ENCODE measurements around the gene GP1BA.

The GP1BA gene

DNA sequence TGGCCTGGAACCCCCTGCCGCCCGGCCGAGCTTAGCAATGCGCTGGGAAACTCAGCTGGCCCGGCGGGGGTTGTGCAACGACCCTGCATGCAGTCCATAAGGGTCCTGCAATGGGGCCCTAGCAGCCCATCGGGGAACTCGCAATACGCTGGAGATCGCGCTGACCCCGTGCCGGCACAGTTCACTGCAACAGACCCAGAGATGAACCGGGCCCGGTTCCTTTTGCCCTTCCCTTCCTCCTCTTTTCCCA, 7.4 kb downstream of the GP1BA start:
- H3K9me2 ChIP-seq (replicated peaks; ENCODE audit: control insufficient read depth, low read length) = no peaks in the 10 kb centered on the region
- H3K27ac ChIP-seq (ENCODE audit: low read depth, low read length) = peak overlapping the region; percentile 92
- no peak for TF ChIP-seq EZH2phosphoT487 (IDR thresholded peaks at IDR 0.05; ENCODE audit: borderline replicate concordance, low read length)
- TF ChIP-seq, protein P1, sequence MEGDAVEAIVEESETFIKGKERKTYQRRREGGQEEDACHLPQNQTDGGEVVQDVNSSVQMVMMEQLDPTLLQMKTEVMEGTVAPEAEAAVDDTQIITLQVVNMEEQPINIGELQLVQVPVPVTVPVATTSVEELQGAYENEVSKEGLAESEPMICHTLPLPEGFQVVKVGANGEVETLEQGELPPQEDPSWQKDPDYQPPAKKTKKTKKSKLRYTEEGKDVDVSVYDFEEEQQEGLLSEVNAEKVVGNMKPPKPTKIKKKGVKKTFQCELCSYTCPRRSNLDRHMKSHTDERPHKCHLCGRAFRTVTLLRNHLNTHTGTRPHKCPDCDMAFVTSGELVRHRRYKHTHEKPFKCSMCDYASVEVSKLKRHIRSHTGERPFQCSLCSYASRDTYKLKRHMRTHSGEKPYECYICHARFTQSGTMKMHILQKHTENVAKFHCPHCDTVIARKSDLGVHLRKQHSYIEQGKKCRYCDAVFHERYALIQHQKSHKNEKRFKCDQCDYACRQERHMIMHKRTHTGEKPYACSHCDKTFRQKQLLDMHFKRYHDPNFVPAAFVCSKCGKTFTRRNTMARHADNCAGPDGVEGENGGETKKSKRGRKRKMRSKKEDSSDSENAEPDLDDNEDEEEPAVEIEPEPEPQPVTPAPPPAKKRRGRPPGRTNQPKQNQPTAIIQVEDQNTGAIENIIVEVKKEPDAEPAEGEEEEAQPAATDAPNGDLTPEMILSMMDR (IDR thresholded peaks at IDR 0.05; ENCODE audit: low read depth, low read length, poor library complexity, severe bottlenecking) = no peak
- peak overlapping the region; percentile 94 for H3K4me2 ChIP-seq (ENCODE audit: low read length)
- H3K4me1 ChIP-seq (ENCODE audit: control insufficient read depth, low read length) = peaks cover 51% of the 10 kb centered on the region
- no peaks in the 10 kb centered on the region for H3K9me3 ChIP-seq (ENCODE audit: control insufficient read depth, insufficient read depth, low read length)
- no peaks in the 10 kb centered on the region; the same call in 1 of the 2 replicates for H4K20me1 ChIP-seq (ENCODE audit: control insufficient read depth, insufficient read depth, low read depth, low read length)
- H3K4me3 ChIP-seq (ENCODE audit: low read length) = peak overlapping the region; percentile 90
- H3K27me3 ChIP-seq (ENCODE audit: control insufficient read depth, low read length) = no peaks in the 10 kb centered on the region
- H3F3A ChIP-seq (ENCODE audit: control insufficient read depth, insufficient read depth) = peaks cover 34% of the 10 kb centered on the region
- peaks cover 63% of the 10 kb centered on the region for H3K79me2 ChIP-seq (ENCODE audit: control insufficient read depth, low read length)
- H3K36me3 ChIP-seq (ENCODE audit: control insufficient read depth, low read length) = peaks cover 85% of the 10 kb centered on the region

DNA sequence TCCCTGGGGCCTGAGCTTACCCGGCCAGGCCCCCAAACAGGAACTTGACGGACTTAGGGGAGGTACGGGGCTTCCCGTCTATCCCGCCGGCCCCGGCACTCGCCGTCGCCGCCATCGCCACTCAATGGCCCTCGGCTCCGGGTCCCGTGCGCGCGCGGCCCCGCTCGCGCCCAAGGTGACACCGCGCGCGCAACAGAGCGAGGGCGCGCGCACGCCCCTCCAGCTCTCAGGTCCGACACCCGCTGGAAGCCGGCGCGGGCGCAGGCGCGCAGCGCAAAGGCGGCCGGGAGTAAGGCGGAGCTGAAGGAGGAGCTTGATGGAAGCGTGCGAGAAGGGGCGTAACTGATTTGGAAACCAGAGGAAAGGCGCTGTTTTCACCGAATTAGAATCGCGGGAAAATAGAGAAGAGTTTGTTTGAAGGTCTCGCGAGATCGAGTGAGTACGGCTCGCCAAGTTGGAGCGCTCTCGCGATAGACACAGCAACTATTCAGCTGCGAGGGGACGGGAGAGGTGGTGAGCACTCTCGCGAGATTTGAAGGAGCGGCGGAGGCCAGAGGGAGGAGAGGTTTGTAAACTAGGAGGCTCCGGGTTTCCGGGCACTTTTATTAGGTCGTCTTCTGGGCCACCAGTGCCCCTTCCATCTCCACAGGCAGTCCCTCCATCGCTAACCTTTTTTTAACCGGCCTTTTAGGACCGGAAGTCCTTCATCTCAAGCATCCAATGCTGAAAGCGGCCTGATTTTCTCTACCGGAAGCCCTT, 7.9 kb downstream of the GP1BA start, which contains the start of the genes RNF167 and SLC25A11:
RNF167 (plus strand) TSS at position 473 of the 759 bp plus-strand sequence. CDS start 642 bp downstream, outside the sequence.
SLC25A11 (minus strand) TSS at position 251 of the 759 bp plus-strand sequence; CDS start at position 115, 136 bp downstream.
- H3K4me1 ChIP-seq (ENCODE audit: control insufficient read depth, low read length) = peaks cover 53% of the 10 kb centered on the region
- no peaks in the 10 kb centered on the region for H3K9me2 ChIP-seq (replicated peaks; ENCODE audit: control insufficient read depth, low read length)
- H3K9me3 ChIP-seq (ENCODE audit: control insufficient read depth, insufficient read depth, low read length) = no peaks in the 10 kb centered on the region
- peaks cover 39% of the 10 kb centered on the region for H3F3A ChIP-seq (ENCODE audit: control insufficient read depth, insufficient read depth)
- TF ChIP-seq, protein P1 (IDR thresholded peaks at IDR 0.05; ENCODE audit: low read depth, low read length, poor library complexity, severe bottlenecking) = no peak
- no peak for TF ChIP-seq EZH2phosphoT487 (IDR thresholded peaks at IDR 0.05; ENCODE audit: borderline replicate concordance, low read length)
- H3K27ac ChIP-seq (ENCODE audit: low read depth, low read length) = peak within 1 kb of the TSS; percentile 92
- peaks cover 68% of the 10 kb centered on the region for H3K79me2 ChIP-seq (ENCODE audit: control insufficient read depth, low read length)
- peak within 1 kb of the TSS; percentile 94 for H3K4me2 ChIP-seq (ENCODE audit: low read length)
- no peaks in the 10 kb centered on the region for H3K27me3 ChIP-seq (ENCODE audit: control insufficient read depth, low read length)
- no peaks in the 10 kb centered on the region; the same call in 1 of the 2 replicates for H4K20me1 ChIP-seq (ENCODE audit: control insufficient read depth, insufficient read depth, low read depth, low read length)
- H3K4me3 ChIP-seq (ENCODE audit: low read length) = peak within 1 kb of the TSS; percentile 90
- peaks cover 90% of the 10 kb centered on the region for H3K36me3 ChIP-seq (ENCODE audit: control insufficient read depth, low read length)

DNA sequence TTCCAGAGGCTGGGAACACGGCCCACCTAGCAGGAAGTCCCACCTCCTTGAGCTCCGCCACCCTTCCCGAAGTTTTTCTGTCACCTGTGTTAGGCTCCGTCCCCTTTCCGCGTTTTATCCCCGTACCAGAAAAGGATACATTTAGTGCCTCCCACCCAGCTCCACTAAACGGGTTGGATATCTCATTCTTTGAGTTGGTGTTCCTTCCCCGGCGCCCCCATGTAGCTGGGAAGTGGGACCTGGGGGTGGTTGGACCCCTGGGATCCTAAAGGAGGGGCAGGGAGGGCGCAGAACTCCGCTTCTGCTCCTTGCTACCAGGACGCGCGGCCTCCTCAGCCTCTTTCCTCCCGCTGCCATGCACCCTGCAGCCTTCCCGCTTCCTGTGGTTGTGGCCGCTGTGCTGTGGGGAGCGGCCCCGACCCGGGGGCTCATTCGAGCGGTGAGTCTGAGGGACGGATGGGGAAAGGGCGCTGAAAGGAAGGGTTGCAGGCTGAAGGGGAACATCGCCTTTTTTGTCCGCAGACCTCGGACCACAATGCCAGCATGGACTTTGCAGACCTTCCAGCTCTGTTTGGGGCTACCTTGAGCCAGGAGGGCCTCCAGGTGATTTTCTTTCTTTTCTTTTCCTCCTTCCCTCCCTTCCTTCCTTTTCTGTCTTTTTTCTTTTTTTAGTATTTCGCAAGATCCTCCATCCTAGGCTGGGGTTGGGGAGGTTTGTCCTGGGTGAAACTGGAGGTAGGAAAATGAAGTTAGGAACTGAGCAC, 8.7 kb downstream of the GP1BA start:
- TF ChIP-seq, protein P1 (IDR thresholded peaks at IDR 0.05; ENCODE audit: low read depth, low read length, poor library complexity, severe bottlenecking) = no peak
- TF ChIP-seq EZH2phosphoT487 (IDR thresholded peaks at IDR 0.05; ENCODE audit: borderline replicate concordance, low read length) = no peak

More for the DNA sequence above, 8.7 kb downstream of the GP1BA start:
- peaks cover 6% of the 10 kb centered on the region; the same call in 1 of the 2 replicates for H4K20me1 ChIP-seq (ENCODE audit: control insufficient read depth, insufficient read depth, low read depth, low read length)
- H3K4me1 ChIP-seq (ENCODE audit: control insufficient read depth, low read length) = peaks cover 59% of the 10 kb centered on the region
- H3K4me2 ChIP-seq (ENCODE audit: low read length) = peak overlapping the region; percentile 94
- no peaks in the 10 kb centered on the region for H3K9me3 ChIP-seq (ENCODE audit: control insufficient read depth, insufficient read depth, low read length)
- peaks cover 93% of the 10 kb centered on the region for H3K36me3 ChIP-seq (ENCODE audit: control insufficient read depth, low read length)
- no peaks in the 10 kb centered on the region for H3K9me2 ChIP-seq (replicated peaks; ENCODE audit: control insufficient read depth, low read length)
- peak overlapping the region; percentile 92 for H3K27ac ChIP-seq (ENCODE audit: low read depth, low read length)
- peaks cover 75% of the 10 kb centered on the region for H3K79me2 ChIP-seq (ENCODE audit: control insufficient read depth, low read length)
- peak overlapping the region; percentile 90 for H3K4me3 ChIP-seq (ENCODE audit: low read length)
- peaks cover 46% of the 10 kb centered on the region for H3F3A ChIP-seq (ENCODE audit: control insufficient read depth, insufficient read depth)
- no peaks in the 10 kb centered on the region for H3K27me3 ChIP-seq (ENCODE audit: control insufficient read depth, low read length)
